Measurements from ENCODE around the gene TMEM132E. TPM values are rescaled to one million over a fixed set of nuclear protein-coding genes. Genes with fewer than 3 reads are reported as not detected.

The TMEM132E gene
- total and polyA plus RNA-seq, 2 experiments from 2014 or later = 0.16 to 0.45 TPM

DNA sequence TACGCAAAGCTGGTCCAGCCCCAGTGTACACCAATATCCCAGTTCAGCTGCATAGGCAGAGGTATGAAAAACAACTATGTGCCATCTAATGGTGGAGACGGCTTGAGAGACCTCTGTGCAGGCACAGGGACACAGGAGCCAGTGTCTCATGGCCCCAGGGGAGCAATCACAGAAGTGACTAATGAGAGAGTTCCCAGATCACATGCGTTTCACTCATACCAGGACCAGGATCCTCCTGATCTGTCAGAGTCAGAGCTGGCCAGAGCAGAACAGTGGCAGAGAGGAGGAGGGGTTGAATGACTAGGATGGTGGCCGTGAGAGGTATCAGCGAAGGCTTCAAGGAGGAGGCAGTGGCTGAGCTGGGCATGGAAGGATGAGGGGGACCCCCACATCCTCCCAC is 41.1 kb downstream of the TMEM132E start:
- TF ChIP-seq, protein P1, sequence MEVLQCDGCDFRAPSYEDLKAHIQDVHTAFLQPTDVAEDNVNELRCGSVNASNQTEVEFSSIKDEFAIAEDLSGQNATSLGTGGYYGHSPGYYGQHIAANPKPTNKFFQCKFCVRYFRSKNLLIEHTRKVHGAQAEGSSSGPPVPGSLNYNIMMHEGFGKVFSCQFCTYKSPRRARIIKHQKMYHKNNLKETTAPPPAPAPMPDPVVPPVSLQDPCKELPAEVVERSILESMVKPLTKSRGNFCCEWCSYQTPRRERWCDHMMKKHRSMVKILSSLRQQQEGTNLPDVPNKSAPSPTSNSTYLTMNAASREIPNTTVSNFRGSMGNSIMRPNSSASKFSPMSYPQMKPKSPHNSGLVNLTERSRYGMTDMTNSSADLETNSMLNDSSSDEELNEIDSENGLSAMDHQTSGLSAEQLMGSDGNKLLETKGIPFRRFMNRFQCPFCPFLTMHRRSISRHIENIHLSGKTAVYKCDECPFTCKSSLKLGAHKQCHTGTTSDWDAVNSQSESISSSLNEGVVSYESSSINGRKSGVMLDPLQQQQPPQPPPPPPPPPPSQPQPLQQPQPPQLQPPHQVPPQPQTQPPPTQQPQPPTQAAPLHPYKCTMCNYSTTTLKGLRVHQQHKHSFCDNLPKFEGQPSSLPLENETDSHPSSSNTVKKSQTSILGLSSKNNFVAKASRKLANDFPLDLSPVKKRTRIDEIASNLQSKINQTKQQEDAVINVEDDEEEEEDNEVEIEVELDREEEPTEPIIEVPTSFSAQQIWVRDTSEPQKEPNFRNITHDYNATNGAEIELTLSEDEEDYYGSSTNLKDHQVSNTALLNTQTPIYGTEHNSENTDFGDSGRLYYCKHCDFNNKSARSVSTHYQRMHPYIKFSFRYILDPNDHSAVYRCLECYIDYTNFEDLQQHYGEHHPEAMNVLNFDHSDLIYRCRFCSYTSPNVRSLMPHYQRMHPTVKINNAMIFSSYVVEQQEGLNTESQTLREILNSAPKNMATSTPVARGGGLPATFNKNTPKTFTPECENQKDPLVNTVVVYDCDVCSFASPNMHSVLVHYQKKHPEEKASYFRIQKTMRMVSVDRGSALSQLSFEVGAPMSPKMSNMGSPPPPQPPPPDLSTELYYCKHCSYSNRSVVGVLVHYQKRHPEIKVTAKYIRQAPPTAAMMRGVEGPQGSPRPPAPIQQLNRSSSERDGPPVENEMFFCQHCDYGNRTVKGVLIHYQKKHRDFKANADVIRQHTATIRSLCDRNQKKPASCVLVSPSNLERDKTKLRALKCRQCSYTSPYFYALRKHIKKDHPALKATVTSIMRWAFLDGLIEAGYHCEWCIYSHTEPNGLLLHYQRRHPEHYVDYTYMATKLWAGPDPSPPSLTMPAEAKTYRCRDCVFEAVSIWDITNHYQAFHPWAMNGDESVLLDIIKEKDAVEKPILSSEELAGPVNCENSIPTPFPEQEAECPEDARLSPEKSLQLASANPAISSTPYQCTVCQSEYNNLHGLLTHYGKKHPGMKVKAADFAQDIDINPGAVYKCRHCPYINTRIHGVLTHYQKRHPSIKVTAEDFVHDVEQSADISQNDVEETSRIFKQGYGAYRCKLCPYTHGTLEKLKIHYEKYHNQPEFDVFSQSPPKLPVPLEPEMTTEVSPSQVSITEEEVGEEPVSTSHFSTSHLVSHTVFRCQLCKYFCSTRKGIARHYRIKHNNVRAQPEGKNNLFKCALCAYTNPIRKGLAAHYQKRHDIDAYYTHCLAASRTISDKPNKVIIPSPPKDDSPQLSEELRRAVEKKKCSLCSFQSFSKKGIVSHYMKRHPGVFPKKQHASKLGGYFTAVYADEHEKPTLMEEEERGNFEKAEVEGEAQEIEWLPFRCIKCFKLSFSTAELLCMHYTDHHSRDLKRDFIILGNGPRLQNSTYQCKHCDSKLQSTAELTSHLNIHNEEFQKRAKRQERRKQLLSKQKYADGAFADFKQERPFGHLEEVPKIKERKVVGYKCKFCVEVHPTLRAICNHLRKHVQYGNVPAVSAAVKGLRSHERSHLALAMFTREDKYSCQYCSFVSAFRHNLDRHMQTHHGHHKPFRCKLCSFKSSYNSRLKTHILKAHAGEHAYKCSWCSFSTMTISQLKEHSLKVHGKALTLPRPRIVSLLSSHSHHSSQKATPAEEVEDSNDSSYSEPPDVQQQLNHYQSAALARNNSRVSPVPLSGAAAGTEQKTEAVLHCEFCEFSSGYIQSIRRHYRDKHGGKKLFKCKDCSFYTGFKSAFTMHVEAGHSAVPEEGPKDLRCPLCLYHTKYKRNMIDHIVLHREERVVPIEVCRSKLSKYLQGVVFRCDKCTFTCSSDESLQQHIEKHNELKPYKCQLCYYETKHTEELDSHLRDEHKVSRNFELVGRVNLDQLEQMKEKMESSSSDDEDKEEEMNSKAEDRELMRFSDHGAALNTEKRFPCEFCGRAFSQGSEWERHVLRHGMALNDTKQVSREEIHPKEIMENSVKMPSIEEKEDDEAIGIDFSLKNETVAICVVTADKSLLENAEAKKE (CRISPR knock-in tag; IDR thresholded peaks at IDR 0.05) = no peak
- no peak for TF ChIP-seq CREB1 (CRISPR knock-in tag; IDR thresholded peaks at IDR 0.05; ENCODE audit: low read depth)
- TF ChIP-seq ZNF331 (CRISPR knock-in tag; IDR thresholded peaks at IDR 0.05; ENCODE audit: low read depth) = no peak
- TF ChIP-seq ZNF114 (CRISPR knock-in tag; IDR thresholded peaks at IDR 0.05) = no peak
- TF ChIP-seq NANOG (IDR thresholded peaks at IDR 0.05; ENCODE audit: borderline replicate concordance) = no peak
- TF ChIP-seq JUNB (IDR thresholded peaks at IDR 0.05; ENCODE audit: unreplicated experiment) = no peak
- TF ChIP-seq EZH2 (IDR thresholded peaks at IDR 0.05; ENCODE audit: low read depth, unreplicated experiment) = no peak
- TF ChIP-seq EZH2phosphoT487 (IDR thresholded peaks at IDR 0.05; ENCODE audit: unreplicated experiment) = no peak
- no peak for TF ChIP-seq REST (IDR thresholded peaks at IDR 0.05; ENCODE audit: unreplicated experiment)
- no peak for TF ChIP-seq POLR2AphosphoS5 (IDR thresholded peaks at IDR 0.05; ENCODE audit: low read depth)
- TF ChIP-seq, protein P2, sequence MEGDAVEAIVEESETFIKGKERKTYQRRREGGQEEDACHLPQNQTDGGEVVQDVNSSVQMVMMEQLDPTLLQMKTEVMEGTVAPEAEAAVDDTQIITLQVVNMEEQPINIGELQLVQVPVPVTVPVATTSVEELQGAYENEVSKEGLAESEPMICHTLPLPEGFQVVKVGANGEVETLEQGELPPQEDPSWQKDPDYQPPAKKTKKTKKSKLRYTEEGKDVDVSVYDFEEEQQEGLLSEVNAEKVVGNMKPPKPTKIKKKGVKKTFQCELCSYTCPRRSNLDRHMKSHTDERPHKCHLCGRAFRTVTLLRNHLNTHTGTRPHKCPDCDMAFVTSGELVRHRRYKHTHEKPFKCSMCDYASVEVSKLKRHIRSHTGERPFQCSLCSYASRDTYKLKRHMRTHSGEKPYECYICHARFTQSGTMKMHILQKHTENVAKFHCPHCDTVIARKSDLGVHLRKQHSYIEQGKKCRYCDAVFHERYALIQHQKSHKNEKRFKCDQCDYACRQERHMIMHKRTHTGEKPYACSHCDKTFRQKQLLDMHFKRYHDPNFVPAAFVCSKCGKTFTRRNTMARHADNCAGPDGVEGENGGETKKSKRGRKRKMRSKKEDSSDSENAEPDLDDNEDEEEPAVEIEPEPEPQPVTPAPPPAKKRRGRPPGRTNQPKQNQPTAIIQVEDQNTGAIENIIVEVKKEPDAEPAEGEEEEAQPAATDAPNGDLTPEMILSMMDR (conservative IDR thresholded peaks at IDR 0.05; ENCODE audit: low read depth in 2 of 2) = no peak
- TF ChIP-seq STAT1 (IDR thresholded peaks at IDR 0.05; ENCODE audit: unreplicated experiment) = no peak
- TF ChIP-seq, protein P3, sequence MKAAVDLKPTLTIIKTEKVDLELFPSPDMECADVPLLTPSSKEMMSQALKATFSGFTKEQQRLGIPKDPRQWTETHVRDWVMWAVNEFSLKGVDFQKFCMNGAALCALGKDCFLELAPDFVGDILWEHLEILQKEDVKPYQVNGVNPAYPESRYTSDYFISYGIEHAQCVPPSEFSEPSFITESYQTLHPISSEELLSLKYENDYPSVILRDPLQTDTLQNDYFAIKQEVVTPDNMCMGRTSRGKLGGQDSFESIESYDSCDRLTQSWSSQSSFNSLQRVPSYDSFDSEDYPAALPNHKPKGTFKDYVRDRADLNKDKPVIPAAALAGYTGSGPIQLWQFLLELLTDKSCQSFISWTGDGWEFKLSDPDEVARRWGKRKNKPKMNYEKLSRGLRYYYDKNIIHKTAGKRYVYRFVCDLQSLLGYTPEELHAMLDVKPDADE (IDR thresholded peaks at IDR 0.05) = no peak
- peaks cover 3% of the 10 kb centered on the region for H3K27me3 Mint-ChIP-seq (ENCODE audit: insufficient read depth, low read depth, poor library complexity)
- Histone ChIP-seq H3K4me1 (ENCODE audit: insufficient read depth) (peaks cover 24% of the 10 kb centered on the region), H3K79me2 (replicated peaks; ENCODE audit: insufficient read depth) (no peaks in the 10 kb centered on the region), H3K36me3 (ENCODE audit: insufficient read depth) (no peaks in the 10 kb centered on the region), H2AFZ (no peak overlapping the region), H3F3A (replicated peaks; ENCODE audit: low read depth) (no peaks in the 10 kb centered on the region), H4K20me1 (replicated peaks; ENCODE audit: insufficient read depth) (no peaks in the 10 kb centered on the region), H3K27ac (ENCODE audit: low read depth) (no peak overlapping the region), H3K9me2 (ENCODE audit: insufficient read depth) (no peaks in the 10 kb centered on the region), H3K27me3 (ENCODE audit: insufficient read depth) (peaks cover 6% of the 10 kb centered on the region), H3K4me2 (no peak overlapping the region), H3K4me3 (no peak overlapping the region)
- H3K4me3 Mint-ChIP-seq = no peak overlapping the region
- peaks cover 46% of the 10 kb centered on the region for H3K4me1 Mint-ChIP-seq
- DNase-seq (ENCODE audit: low spot score) = no peak
- no peak for ATAC-seq
- no peaks in the 10 kb centered on the region for H3K9me3 Mint-ChIP-seq
- H3K36me3 Mint-ChIP-seq (ENCODE audit: low read depth) = no peaks in the 10 kb centered on the region
- H3K27ac Mint-ChIP-seq = no peak overlapping the region
